Stimulated activated CD8-positive, alpha-beta memory T cell treated with anti-CD3 and anti-CD28 coated beads, Interleukin-15, amount 100 ng/mL, for 24 hours (primary cell): ENCODE measurements around the gene IFT27.
A peak's percentile ranks its signal among the peaks of the same experiment; 100 is the strongest.
"Not testable (repeated sequence)": the region's sequence is repeated elsewhere in the genome, so short reads cannot be mapped to it uniquely, and the experiment has no call there.

Source experiments
- DNase-seq: peaks from one replicate; pipeline ENCODE4 v3.0.0-alpha.2; 2020; ENCODE audit warnings: low read depth

Gene IFT27

GRCh38 chr22:36765131-36765942 is 10.6 kb downstream of the IFT27 start:
- no peak for DNase-seq

GRCh38 chr22:36764641-36765040 is 11.3 kb downstream of the IFT27 start:
- no peak for DNase-seq

DNA sequence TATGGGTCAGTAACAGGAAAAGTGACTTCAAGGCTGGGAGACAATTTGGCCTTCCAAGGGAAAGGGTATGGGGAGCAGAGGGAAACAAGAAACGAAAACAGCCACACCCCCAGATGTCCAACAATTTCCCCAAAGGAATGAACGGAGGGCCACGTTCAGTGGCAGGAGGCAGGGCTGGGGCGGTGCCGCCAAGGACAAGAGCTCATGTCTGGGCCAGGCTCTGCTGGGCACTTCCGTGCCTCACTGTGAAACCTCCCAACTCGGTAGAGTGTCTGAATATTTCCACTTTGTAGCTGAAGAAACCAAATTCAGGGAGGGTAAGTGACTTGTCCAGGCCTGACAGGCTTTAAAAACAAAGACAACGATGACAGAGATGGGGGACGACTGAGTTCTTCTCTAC is 11.9 kb downstream of the IFT27 start:
- DNase-seq: no peak

- no peak for DNase-seq
Measured at GRCh38 chr22:36763576-36763975, 12.3 kb downstream of the IFT27 start.

GRCh38 chr22:36762687-36763260 is 13.1 kb downstream of the IFT27 start:
- DNase-seq: no peak

DNA sequence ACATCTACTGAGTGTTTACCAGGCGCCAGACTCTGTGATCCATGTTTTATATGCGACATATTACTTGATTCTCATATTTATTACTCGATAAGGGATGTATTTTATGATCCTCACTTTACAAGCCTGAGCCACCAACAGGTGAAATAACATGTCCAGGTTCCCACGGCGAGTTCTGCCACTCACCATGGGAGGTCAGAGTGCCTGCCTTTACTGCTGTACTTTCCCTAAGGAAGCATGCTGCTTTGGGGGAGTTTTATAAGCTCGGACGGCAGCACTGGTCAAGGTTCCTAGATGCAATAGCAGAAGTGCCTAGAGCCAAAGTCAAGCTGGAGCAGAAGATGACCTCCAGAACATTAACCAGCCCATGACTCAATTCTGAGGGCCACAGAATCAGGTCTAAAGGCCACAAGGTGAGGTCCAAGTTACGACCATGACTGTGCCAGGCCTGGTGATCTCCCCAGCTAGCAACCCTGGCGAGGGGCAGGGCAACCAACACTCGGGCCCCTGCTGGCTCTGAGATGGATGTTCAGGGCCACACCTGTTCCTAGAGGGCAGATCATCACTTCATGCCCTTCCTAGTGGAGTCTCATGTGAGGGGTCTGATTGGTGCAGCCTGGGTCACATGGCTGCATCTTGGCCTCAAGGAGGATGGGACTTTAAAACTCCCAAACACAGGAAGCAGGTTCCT is 14.2 kb downstream of the IFT27 start:
- no peak for DNase-seq

GRCh38 chr22:36760786-36761185 is 15.1 kb downstream of the IFT27 start:
- no peak for DNase-seq

GRCh38 chr22:36759481-36760159 is 16.3 kb downstream of the IFT27 start:
- no peak for DNase-seq

DNA sequence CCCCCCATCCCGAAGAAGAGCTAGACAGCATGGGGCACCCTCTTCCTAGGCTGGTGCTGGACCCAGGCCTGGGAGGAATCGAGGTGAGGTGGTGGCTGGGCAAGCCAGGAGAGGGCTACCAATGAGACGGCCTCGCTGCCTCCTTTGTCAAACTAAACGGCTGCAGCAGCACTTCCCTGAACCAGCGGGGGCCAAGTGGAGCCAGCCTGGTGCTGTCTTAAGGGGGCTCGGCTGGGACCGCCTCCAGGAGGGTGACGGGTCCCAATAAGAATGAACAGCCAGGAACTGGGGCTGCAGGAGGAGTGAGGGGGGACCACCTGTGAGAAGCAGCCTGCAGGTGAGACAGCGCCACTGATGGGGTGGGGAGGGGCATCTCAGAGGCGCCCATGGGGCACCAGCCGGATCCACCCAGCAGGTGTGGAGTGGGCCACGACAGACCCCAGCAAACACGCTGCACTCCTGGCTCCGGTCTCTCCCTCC is 17.1 kb downstream of the IFT27 start:
- no peak for DNase-seq

- DNase-seq: peak; percentile 46
Measured at GRCh38 chr22:36757668-36758211, 18.2 kb downstream of the IFT27 start.

GRCh38 chr22:36756746-36757655 is 18.9 kb downstream of the IFT27 start:
- DNase-seq: no peak

DNA sequence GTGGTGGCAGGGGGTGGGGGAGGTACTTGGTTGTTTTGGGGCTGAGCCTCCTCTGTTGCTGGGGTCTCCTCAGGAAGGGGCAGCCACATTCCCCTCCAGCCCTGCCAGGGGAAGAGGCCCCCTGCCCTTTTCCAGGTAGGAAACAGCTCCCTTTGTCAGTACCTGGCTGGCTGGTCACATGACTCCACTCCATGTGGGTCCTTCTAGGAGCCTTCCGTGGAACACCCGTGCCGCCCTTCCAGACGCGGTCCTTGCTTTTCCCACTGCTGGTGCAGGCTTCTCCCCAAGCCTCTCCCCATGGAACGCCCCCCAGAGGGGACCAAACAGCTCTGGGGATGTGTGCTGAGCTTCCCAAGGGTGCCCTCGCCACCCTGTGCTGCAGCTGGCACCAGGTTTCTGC is 19.9 kb downstream of the IFT27 start:
- DNase-seq: no peak

DNA sequence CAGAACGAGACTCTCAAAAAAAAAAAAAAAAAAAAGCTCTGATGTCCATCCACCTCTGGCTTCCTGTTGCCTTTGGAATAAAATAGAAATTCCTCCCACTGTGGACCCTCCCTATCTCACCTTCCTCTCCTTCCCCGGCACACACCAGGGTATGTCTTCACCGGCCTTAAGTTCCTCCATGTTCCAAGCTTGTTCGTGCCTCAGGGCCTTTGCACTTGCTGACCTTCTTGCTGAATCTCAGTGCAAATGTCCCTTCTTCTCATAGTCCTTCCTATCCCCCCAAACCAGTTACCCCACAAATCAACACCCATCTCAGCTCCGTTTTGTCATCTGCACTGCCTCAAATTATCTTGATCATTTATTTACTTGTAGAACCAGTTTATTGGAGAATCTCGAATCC is 20.6 kb downstream of the IFT27 start:
- no peak for DNase-seq

DNA sequence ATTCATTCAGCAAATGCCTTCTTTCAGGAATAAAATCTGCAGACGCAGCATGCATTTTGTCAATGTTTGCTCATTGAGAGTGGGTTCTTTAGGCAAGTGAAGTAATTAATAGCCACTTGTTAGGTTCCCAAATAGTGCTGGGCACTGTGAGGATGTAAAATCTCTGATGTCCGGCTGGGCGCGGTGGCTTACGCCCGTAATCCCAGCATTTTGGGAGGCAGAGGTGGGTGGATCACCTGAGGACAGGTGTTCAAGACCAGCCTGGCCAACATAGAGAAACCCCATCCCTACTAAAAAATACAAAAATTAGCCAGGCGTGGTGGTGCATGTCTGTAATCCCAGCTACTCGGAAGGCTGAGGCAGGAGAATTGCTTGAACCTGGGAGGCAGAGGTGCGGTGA is 21.0 kb downstream of the IFT27 start:
- DNase-seq: not testable (repeated sequence)

DNA sequence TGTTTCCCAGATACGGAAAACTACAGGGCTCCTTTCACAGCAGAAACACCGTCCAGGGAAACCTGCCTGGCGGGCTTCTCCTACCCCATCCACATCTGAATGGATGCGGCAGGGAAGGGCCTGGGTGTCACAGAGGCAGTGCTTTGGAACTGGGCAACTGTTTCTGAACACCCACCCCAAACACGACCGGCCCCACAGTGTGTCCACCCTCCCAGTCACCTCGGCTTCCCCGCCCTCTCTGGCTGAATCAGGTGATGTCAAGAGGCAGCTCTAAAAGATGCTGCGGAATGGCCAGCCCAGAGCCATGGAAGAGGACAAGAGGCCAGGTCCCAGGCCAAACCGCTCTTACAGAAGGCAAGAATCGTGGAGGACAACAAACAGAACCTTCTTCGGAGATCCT is 22.0 kb downstream of the IFT27 start:
- DNase-seq: no peak

- no peak for DNase-seq
Measured at GRCh38 chr22:36753120-36753802, 22.7 kb downstream of the IFT27 start.

DNA sequence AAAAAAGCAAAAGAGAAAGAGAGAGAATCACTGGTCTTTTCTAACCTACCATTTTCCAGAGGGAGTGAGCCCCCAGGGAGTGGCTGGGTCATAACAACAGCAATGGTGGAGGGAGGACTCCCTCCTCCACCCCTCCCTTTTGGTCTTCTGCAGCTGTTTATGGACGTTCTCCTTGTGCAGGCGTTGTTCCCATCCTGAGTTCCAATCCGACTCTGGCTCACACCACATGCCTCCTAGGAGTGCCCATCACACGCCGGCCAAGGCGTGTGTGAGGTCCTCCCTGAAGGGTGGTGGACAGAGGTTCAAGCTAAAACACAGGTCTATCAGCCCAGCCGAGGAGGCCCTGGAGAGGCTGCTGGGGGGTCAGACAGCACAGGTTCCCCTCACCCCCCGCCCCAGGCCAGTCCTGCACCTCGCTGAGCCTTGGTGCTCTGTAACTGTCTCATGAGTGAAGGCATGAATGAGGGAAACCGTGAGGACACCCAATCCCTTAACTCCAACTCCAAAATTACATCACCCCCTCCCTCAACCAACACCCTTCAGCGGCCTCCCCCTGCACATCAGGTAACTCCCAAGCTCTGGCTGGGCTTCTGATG is 29.4 kb downstream of the IFT27 start:
- DNase-seq: no peak

DNA sequence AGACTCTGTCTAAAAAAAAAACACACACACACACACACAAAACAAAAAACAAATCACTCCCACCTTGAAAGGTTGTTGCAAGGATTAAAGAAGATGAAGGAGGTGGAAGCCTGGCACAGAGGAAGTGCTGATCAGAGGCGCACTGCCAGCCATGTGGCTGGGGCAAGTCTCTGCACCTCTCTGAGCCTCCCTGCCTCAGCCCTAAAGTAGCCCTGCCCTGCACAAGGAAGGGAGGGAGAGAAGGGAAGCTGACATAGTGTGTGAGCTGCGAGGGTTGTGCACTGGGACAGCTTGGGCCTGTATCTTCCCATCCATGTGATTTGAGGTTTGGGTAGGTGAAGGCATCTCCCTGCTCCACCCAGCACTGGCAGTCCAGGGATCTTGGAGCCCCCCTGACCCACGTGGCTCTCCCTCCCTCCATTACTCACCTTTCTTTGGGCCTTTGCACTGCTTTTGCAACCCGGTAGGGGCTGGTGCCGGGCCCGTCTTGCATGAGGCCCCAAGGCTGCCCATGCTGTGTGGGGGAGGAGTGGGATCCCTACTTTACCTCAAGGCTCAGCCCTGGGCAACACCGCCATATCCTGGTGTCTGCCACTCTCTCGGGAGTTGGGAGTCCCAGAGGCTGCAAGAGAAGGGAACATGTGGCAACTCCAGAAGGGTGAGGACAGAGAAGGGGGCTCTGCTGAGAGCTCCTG is 30.5 kb downstream of the IFT27 start:
- DNase-seq: no peak

DNA sequence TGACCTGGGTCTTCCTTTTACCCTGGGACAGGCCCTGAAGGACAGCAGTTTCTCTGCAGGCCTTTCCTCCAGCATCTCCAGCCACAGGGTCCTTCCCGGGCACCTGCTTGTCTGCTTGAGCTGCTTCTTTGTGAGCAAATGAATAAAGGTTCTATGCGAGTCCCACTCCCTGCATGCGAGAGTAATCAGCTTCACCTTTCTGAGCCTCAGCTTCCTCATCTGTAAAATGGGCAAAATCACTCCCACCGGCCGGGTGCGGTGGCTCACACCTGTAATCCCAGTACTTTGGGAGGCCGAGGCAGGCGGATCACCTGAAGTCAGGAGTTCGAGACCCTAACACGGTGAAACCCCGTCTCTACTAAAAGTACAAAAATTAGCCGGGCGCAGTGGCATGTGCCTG is 31.1 kb downstream of the IFT27 start:
- DNase-seq: no peak

GRCh38 chr22:36744413-36744765 is 31.5 kb downstream of the IFT27 start:
- DNase-seq: no peak
